Fibroblast of mammary gland (primary cell): ENCODE data around the gene BATF2.

Source experiments
- DNase-seq: peaks from one replicate; pipeline ENCODE4 v3.0.0-alpha.2; 2010; ENCODE audit warnings: low read depth
- H3K4me3 ChIP-seq: 2 replicates; pipeline ENCODE4 v1.5.1; 2011; ENCODE audit warnings: low read depth, mild to moderate bottlenecking, low read length, moderate library complexity; ENCODE audit not compliant: control insufficient read depth
- CTCF ChIP-seq: conservative IDR thresholded peaks from 2 replicates; pipeline ENCODE4 v1.5.1; 2011; ENCODE audit warnings: low read depth, low read length, inconsistent platforms; ENCODE audit not compliant: control insufficient read depth, insufficient read depth

BATF2 gene

GRCh38 chr11:64974124-64974523 lies 22.6 kb downstream of the BATF2 start:
- DNase-seq = no peak

GRCh38 chr11:64971421-64972233 lies 25.1 kb downstream of the BATF2 start, which contains the start of gene MAJIN:
Gene MAJIN (minus strand): TSS chr11:64972108. CDS start chr11:64959405, 12,703 bp downstream.
- DNase-seq = peak; percentile 63
- peak within 1 kb of the TSS; percentile 22 for H3K4me3 ChIP-seq
- TF ChIP-seq CTCF = no peak

More at GRCh38 chr11:64974124-64974523, 22.6 kb downstream of the BATF2 start:
- TF ChIP-seq CTCF = no peak
- H3K4me3 ChIP-seq = no peak overlapping the region

GRCh38 chr11:64970731-64971151 lies 26.0 kb downstream of the BATF2 start:
- no peak overlapping the region for H3K4me3 ChIP-seq
- DNase-seq = no peak
- TF ChIP-seq CTCF = no peak

GRCh38 chr11:64969209-64969608 lies 27.6 kb downstream of the BATF2 start:
- H3K4me3 ChIP-seq = no peak overlapping the region
- peak; percentile 36 for DNase-seq
- no peak for TF ChIP-seq CTCF

GRCh38 chr11:64967375-64967774 lies 29.4 kb downstream of the BATF2 start:
- no peak for TF ChIP-seq CTCF
- no peak for DNase-seq
- H3K4me3 ChIP-seq = no peak overlapping the region

GRCh38 chr11:64963072-64963631 lies 33.6 kb downstream of the BATF2 start:
- H3K4me3 ChIP-seq = no peak overlapping the region
- no peak for TF ChIP-seq CTCF
- DNase-seq = no peak
